Measurements from ENCODE around the gene PCBP3.
"Not testable (repeated sequence)": the region's sequence is repeated elsewhere in the genome, so short reads cannot be mapped to it uniquely, and the experiment has no call there.

PCBP3 gene

GRCh38 chr21:45954921-45955320 lies 311.4 kb downstream of the PCBP3 start:
- no peak overlapping the region for H3K4me3 ChIP-seq (ENCODE audit: control insufficient read depth, low read depth, low read length)
- TF ChIP-seq, protein P1, sequence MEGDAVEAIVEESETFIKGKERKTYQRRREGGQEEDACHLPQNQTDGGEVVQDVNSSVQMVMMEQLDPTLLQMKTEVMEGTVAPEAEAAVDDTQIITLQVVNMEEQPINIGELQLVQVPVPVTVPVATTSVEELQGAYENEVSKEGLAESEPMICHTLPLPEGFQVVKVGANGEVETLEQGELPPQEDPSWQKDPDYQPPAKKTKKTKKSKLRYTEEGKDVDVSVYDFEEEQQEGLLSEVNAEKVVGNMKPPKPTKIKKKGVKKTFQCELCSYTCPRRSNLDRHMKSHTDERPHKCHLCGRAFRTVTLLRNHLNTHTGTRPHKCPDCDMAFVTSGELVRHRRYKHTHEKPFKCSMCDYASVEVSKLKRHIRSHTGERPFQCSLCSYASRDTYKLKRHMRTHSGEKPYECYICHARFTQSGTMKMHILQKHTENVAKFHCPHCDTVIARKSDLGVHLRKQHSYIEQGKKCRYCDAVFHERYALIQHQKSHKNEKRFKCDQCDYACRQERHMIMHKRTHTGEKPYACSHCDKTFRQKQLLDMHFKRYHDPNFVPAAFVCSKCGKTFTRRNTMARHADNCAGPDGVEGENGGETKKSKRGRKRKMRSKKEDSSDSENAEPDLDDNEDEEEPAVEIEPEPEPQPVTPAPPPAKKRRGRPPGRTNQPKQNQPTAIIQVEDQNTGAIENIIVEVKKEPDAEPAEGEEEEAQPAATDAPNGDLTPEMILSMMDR (conservative IDR thresholded peaks at IDR 0.05; ENCODE audit: control insufficient read depth, insufficient read depth, low read depth, low read length), result no peak
- DNase-seq (ENCODE audit: low read depth), result no peak

GRCh38 chr21:45957551-45957950 lies 314.0 kb downstream of the PCBP3 start:
- H3K4me3 ChIP-seq (ENCODE audit: control insufficient read depth, low read depth, low read length), result no peak overlapping the region
- TF ChIP-seq, protein P1 (conservative IDR thresholded peaks at IDR 0.05; ENCODE audit: control insufficient read depth, insufficient read depth, low read depth, low read length), result no peak
- DNase-seq (ENCODE audit: low read depth), result no peak

GRCh38 chr21:45957981-45958600 lies 314.6 kb downstream of the PCBP3 start:
- no peak overlapping the region for H3K4me3 ChIP-seq (ENCODE audit: control insufficient read depth, low read depth, low read length)
- TF ChIP-seq, protein P1 (conservative IDR thresholded peaks at IDR 0.05; ENCODE audit: control insufficient read depth, insufficient read depth, low read depth, low read length), result no peak
- peak; percentile 86 for DNase-seq (ENCODE audit: low read depth)

DNA sequence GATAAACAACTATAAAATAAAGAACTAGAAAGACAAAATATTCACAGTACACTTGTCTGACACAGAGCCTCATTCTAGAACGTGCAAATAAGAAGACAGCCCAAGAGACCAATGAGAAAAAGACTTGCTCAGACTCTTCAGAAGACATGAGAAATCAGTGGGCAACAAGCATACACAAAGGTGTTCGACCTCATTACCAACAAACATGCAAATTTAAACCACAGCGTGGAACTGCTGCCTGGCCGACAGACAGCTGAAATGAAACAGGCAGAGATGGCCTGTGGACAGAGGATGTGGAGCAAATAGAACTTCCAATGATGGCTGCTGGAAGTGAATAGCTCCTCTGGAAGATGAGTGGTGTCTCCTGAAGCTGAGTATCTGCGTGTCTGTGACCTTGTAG lies 315.7 kb downstream of the PCBP3 start:
- TF ChIP-seq, protein P1 (conservative IDR thresholded peaks at IDR 0.05; ENCODE audit: control insufficient read depth, insufficient read depth, low read depth, low read length), result no peak
- no peak overlapping the region for H3K4me3 ChIP-seq (ENCODE audit: control insufficient read depth, low read depth, low read length)

DNA sequence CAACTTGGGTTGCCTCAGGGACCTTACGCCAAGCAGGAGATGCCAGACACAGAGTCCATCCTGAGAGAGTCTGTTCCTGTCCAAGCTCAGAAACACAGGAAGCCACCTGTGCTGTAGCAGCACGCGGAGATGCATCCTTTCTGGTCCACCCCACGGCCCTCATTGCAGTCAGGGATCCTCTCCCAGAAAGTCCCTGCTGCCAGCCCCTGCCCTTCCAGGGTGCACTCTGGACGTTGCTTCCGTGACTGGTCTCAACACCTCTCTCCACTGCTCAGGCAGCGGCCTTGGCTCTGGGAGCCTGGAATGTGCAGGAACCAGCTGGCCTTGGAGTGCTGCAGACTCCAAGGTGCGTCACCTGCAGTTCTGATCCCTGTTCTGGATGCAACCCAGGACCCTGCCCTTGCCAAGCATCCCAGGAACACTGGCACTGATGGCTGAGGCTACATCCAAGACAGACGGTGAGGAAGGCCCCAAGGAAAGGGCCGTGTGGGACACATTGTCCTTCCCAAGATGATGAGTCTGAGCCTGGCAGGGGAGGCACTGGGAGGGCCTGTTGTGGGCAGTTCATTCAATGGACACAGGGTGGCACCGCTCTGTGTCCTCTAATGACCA lies 316.4 kb downstream of the PCBP3 start:
- H3K4me3 ChIP-seq (ENCODE audit: control insufficient read depth, low read depth, low read length), result no peak overlapping the region
- TF ChIP-seq, protein P1 (conservative IDR thresholded peaks at IDR 0.05; ENCODE audit: control insufficient read depth, insufficient read depth, low read depth, low read length), result no peak
- no peak for DNase-seq (ENCODE audit: low read depth)

More for the DNA sequence above, 315.7 kb downstream of the PCBP3 start:
- DNase-seq (ENCODE audit: low read depth), result no peak

GRCh38 chr21:45961408-45961807 lies 317.9 kb downstream of the PCBP3 start:
- H3K4me3 ChIP-seq (ENCODE audit: control insufficient read depth, low read depth, low read length); DNase-seq (ENCODE audit: low read depth): not testable (repeated sequence)

GRCh38 chr21:45962531-45963231 lies 319.2 kb downstream of the PCBP3 start:
- H3K4me3 ChIP-seq (ENCODE audit: control insufficient read depth, low read depth, low read length), result no peak overlapping the region
- TF ChIP-seq, protein P1 (conservative IDR thresholded peaks at IDR 0.05; ENCODE audit: control insufficient read depth, insufficient read depth, low read depth, low read length), result no peak
- no peak for DNase-seq (ENCODE audit: low read depth)
